IMR-90 (cell line): ENCODE measurements around the gene RSAD1. TPM values are rescaled to one million over a fixed set of nuclear protein-coding genes. Genes with fewer than 3 reads are reported as not detected.
A peak's percentile ranks its signal among the peaks of the same experiment; 100 is the strongest.

Source experiments
- ATAC-seq: fragments of 200-7000 bp; cut with Tn5 transposase; 2 replicates; pipeline ENCODE4 v1.9.1; 2020; ENCODE audit warnings: low read depth, mild to moderate bottlenecking, moderate library complexity
- BruUV-seq: library from RNA; stranded (reverse); fragments of 400-500 nt; replicated peaks from 2 replicates; lab custom pipeline; 2021; lab: Mats Ljungman, UMichigan
- CTCF ChIA-PET: fragments of 300-600 bp; formaldehyde crosslinking; extraction: SDS; loops from one replicate; lab custom pipeline; 2021; ENCODE audit warnings: antibody characterized with exemption; lab: Yijun Ruan, JAX
- POLR2A ChIA-PET: fragments of 300-600 bp; sonication (Branson Sonifier 250); formaldehyde crosslinking; loops from one replicate; lab custom pipeline; 2022; ENCODE audit warnings: antibody characterized with exemption; ENCODE audit not compliant: unreplicated experiment; lab: Charles Lee
- DNase-seq: peaks from one replicate; pipeline ENCODE4 v3.0.0; 2013
- H2AFZ ChIP-seq: replicated peaks from 2 replicates; pipeline ENCODE3; 2013; ENCODE audit warnings: low read length, mild to moderate bottlenecking; ENCODE audit not compliant: poor library complexity
- H2AK5ac ChIP-seq: 2 replicates; pipeline ENCODE4 v1.6.1; 2013; ENCODE audit warnings: low read depth, low read length, inconsistent platforms
- H2AK9ac ChIP-seq: replicated peaks from 2 replicates; pipeline ENCODE3; 2013; ENCODE audit warnings: mild to moderate bottlenecking, low read depth, low read length, moderate library complexity; ENCODE audit not compliant: poor library complexity
- H2BK120ac ChIP-seq: 2 replicates; pipeline ENCODE4 v1.6.1; 2013; ENCODE audit warnings: low read depth, low read length, inconsistent platforms
- H2BK15ac ChIP-seq: 3 replicates; pipeline ENCODE4 v1.6.1; 2013; ENCODE audit warnings: low read depth, low read length, inconsistent platforms
- H2BK20ac ChIP-seq: 2 replicates; pipeline ENCODE4 v1.6.1; 2013; ENCODE audit warnings: low read depth, mild to moderate bottlenecking, inconsistent platforms, low read length, moderate library complexity
- H2BK5ac ChIP-seq: 2 replicates; pipeline ENCODE4 v1.6.1; 2013; ENCODE audit warnings: mild to moderate bottlenecking, low read depth, low read length, inconsistent platforms; ENCODE audit not compliant: poor library complexity, severe bottlenecking
- H3K14ac ChIP-seq: replicated peaks from 2 replicates; pipeline ENCODE4 v1.6.1; 2013; ENCODE audit warnings: low read depth, low read length, inconsistent platforms
- H3K18ac ChIP-seq: 2 replicates; pipeline ENCODE4 v1.6.1; 2013; ENCODE audit warnings: low read depth, low read length, control low read depth
- H3K23ac ChIP-seq: 2 replicates; pipeline ENCODE4 v1.6.1; 2013; ENCODE audit warnings: low read depth, low read length, inconsistent platforms
- H3K27ac ChIP-seq: 2 replicates; pipeline ENCODE4 v1.5.1; 2013; ENCODE audit warnings: mild to moderate bottlenecking, control low read depth, low read length; ENCODE audit not compliant: insufficient read depth
- H3K27me3 ChIP-seq: 2 replicates; pipeline ENCODE4 v1.6.1; 2013; ENCODE audit warnings: low read length; ENCODE audit not compliant: control insufficient read depth, insufficient read depth
- H3K36me3 ChIP-seq: 2 replicates; pipeline ENCODE4 v1.6.1; 2013; ENCODE audit warnings: low read length, mixed read lengths; ENCODE audit not compliant: control insufficient read depth, insufficient read depth
- H3K4ac ChIP-seq: 2 replicates; pipeline ENCODE4 v1.6.1; 2013; ENCODE audit warnings: low read depth, low read length, inconsistent platforms
- H3K4me1 ChIP-seq: 2 replicates; pipeline ENCODE4 v1.6.1; 2013; ENCODE audit warnings: low read length, mixed read lengths; ENCODE audit not compliant: control insufficient read depth, insufficient read depth
- H3K4me2 ChIP-seq: 2 replicates; pipeline ENCODE4 v1.6.1; 2013; ENCODE audit warnings: low read depth, mild to moderate bottlenecking, control low read depth, low read length, moderate library complexity
- H3K4me3 ChIP-seq: 2 replicates; pipeline ENCODE4 v1.5.1; 2013; ENCODE audit warnings: low read depth, mild to moderate bottlenecking, control low read depth, low read length, moderate library complexity; ENCODE audit not compliant: insufficient read depth
- H3K56ac ChIP-seq: 2 replicates; pipeline ENCODE4 v1.6.1; 2013; ENCODE audit warnings: low read length, inconsistent platforms; ENCODE audit not compliant: insufficient read depth; ENCODE audit errors: extremely low read depth
- H3K79me1 ChIP-seq, 2 experiments: 2 replicates each; pipeline ENCODE4 v1.6.1; 2013; ENCODE audit warnings: low read length in 2 of 2, inconsistent platforms in 1 of 2, low read depth in 1 of 2
- H3K9ac ChIP-seq: 2 replicates; pipeline ENCODE4 v1.6.1; 2013; ENCODE audit warnings: low read depth, low read length, control low read depth
- H3K9me1 ChIP-seq: 2 replicates; pipeline ENCODE4 v1.6.1; 2013; ENCODE audit warnings: low read length, inconsistent platforms; ENCODE audit not compliant: insufficient read depth
- H3K9me3 ChIP-seq: 2 replicates; pipeline ENCODE4 v1.6.1; 2013; ENCODE audit warnings: low read length; ENCODE audit not compliant: control insufficient read depth, insufficient read depth
- H4K20me1 ChIP-seq: 2 replicates; pipeline ENCODE4 v1.6.1; 2013; ENCODE audit warnings: low read length, inconsistent platforms; ENCODE audit not compliant: insufficient read depth
- H4K5ac ChIP-seq: 2 replicates; pipeline ENCODE4 v1.6.1; 2013; ENCODE audit warnings: mild to moderate bottlenecking, low read depth, low read length, control low read depth
- H4K8ac ChIP-seq, 2 experiments: 2 replicates each; pipeline ENCODE4 v1.6.1; 2013; ENCODE audit warnings: low read depth in 2 of 2, low read length in 2 of 2, control low read depth in 1 of 2, inconsistent platforms in 1 of 2
- H4K91ac ChIP-seq: 2 replicates; pipeline ENCODE4 v1.6.1; 2013; ENCODE audit warnings: low read depth, low read length, inconsistent platforms; ENCODE audit not compliant: insufficient read depth
- BHLHE40 ChIP-seq: fragments of 150-350 bp; IDR thresholded peaks from 2 replicates; pipeline ENCODE4 v1.6.1; 2016; ENCODE audit warnings: mild to moderate bottlenecking, low read depth, low read length
- CEBPB ChIP-seq: IDR thresholded peaks from 2 replicates; pipeline ENCODE4 v1.6.1; 2012; ENCODE audit warnings: low read depth, low read length, improper control_type of control experiment
- CHD1 ChIP-seq: IDR thresholded peaks from 2 replicates; pipeline ENCODE4 v1.6.1; 2012; ENCODE audit warnings: low read depth, low read length, improper control_type of control experiment
- MAFK ChIP-seq: IDR thresholded peaks from 2 replicates; pipeline ENCODE4 v1.6.1; 2012; ENCODE audit warnings: low read depth, low read length, improper control_type of control experiment
- MAZ ChIP-seq: IDR thresholded peaks from 2 replicates; pipeline ENCODE4 v1.6.1; 2012; ENCODE audit warnings: low read depth, mild to moderate bottlenecking, low read length, improper control_type of control experiment, moderate library complexity, borderline replicate concordance
- MXI1 ChIP-seq: IDR thresholded peaks from 2 replicates; pipeline ENCODE4 v1.6.1; 2012; ENCODE audit warnings: low read depth, mild to moderate bottlenecking, low read length, moderate library complexity, borderline replicate concordance
- NFE2L2 ChIP-seq: fragments of 150-350 bp; IDR thresholded peaks from 2 replicates; pipeline ENCODE4 v1.6.1; 2016; ENCODE audit warnings: low read depth, mild to moderate bottlenecking, low read length
- POLR2A ChIP-seq: IDR thresholded peaks from 2 replicates; pipeline ENCODE4 v1.6.1; 2012; ENCODE audit warnings: mild to moderate bottlenecking, low read depth, low read length
- RAD21 ChIP-seq: IDR thresholded peaks from 2 replicates; pipeline ENCODE4 v1.6.1; 2012; ENCODE audit warnings: low read length, improper control_type of control experiment
- RCOR1 ChIP-seq: IDR thresholded peaks from 2 replicates; pipeline ENCODE4 v1.6.1; 2012; ENCODE audit warnings: mild to moderate bottlenecking, low read length, improper control_type of control experiment; ENCODE audit not compliant: insufficient replicate concordance
- RFX5 ChIP-seq: IDR thresholded peaks from 2 replicates; pipeline ENCODE4 v1.8.0; 2012; ENCODE audit warnings: low read depth, mild to moderate bottlenecking, low read length, moderate library complexity
- SMC3 ChIP-seq: fragments of 150-350 bp; IDR thresholded peaks from 2 replicates; pipeline ENCODE4 v1.6.1; 2016; ENCODE audit warnings: low read depth, mild to moderate bottlenecking, antibody characterized with exemption, low read length, moderate library complexity
- WGBS, 2 experiments: methylation state at CpG; one replicate each; pipeline versions ENCODE4 v1.1.5 to v1.1.7; 2013; ENCODE audit warnings: missing lambda C conversion rate in 2 of 2; ENCODE audit not compliant: insufficient read length in 1 of 2; ENCODE audit errors: extremely low coverage in 2 of 2; 5-methylcytosine and 5-hydroxymethylcytosine counted together
- dilution Hi-C: fragments of 300-500 bp; cut with HindIII; formaldehyde crosslinking; loops from one replicate; pipeline ENCODE4 v1.14.3; 2018; ENCODE audit warnings: low sequenced_read_pairs; ENCODE audit not compliant: unreplicated experiment
- in situ Hi-C: fragments of 300-500 bp; cut with MboI; formaldehyde crosslinking; loops from 3 replicates; pipeline ENCODE4 v1.14.3; 2019; ENCODE audit warnings: low sequenced_read_pairs, inconsistent platforms, mixed read lengths
- intact Hi-C: fragments of 100-400 bp; cut with micrococcal nuclease; formaldehyde crosslinking; loops from 2 replicates; pipeline ENCODE4 v1.10.0; 2022
- polyA plus RNA-seq, 3 experiments: library from polyadenylated mRNA; depleted of rRNA; stranded (reverse); fragments of >200 nt; gene quantifications; 2 replicates each; pipeline ENCODE4 v1.2.3, GENCODE V29; 2012; ENCODE audit warnings: low replicate concordance in 1 of 3
- total RNA-seq: library from RNA; depleted of rRNA; stranded (reverse); fragments of >200 nt; gene quantifications from 2 replicates; pipeline ENCODE4 v1.2.3, GENCODE V29; 2012
- TF ChIP-seq, protein P1 (sequence below): conservative IDR thresholded peaks from 2 replicates; pipeline ENCODE4 v1.5.1; 2012; ENCODE audit warnings: mild to moderate bottlenecking, low read depth, low read length, improper control_type of control experiment
- TF ChIP-seq, protein P2 (sequence below): fragments of 150-350 bp; IDR thresholded peaks from 2 replicates; pipeline ENCODE4 v1.6.1; 2017; ENCODE audit warnings: mild to moderate bottlenecking, antibody characterized with exemption, low read length, low read depth

RSAD1 gene
- total and polyA plus RNA-seq, 2 of the 4 experiments (the other 2 are of a cell fraction) = 10.8 to 19.2 TPM

DNA sequence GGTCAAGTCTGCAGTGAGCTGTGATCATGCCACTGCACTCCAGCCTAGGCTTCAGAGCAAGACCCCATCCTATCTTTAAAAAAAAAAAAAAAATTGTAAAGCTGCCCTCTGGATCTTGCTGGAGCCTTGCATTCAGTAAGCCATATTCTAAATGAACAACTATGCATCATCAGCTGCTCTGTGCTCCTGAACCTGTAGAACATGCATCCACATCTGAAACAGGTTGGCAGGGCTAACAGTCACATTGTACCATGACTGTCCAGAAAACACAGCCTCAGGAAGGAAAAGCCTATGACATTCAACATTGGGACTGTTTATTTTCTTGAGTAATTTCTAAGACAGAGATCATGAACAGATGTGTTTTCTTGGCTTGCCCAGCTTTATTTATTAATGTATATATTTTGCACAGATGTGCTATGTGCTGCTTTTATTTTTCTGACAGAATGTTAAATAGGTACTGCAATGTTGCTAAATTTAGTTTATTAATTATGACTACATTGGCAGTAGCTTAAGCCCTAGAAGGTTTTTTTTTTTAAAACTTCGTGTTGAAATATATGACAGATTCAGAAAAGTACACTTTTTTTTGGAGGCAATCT lies 32.8 kb upstream of the RSAD1 start:
- Histone ChIP-seq H3K4ac (no peak overlapping the region), H3K9me1 (0 out of 2 replicates have a peak, but pooled peaks cover 3% of the 10 kb centered on the region), H3K36me3 (0 out of 2 replicates have a peak, but pooled peaks cover 1% of the 10 kb centered on the region), H2AK9ac (no peak overlapping the region), H4K5ac (no peak overlapping the region), H4K91ac (no peak overlapping the region), H3K18ac (no peak overlapping the region), H2BK20ac (no peak overlapping the region), H3K56ac (no peak overlapping the region), H2AFZ (no peak overlapping the region), H3K4me1 (peaks cover 4% of the 10 kb centered on the region; the same call in 1 of the 2 replicates), H3K9ac (no peak overlapping the region), H4K8ac (no peak overlapping the region), H3K4me3 (no peak overlapping the region), H4K20me1 (peaks cover 11% of the 10 kb centered on the region; the same call in 1 of the 2 replicates), H2BK15ac (no peak overlapping the region), H3K27me3 (no peaks in the 10 kb centered on the region), H3K27ac (no peak overlapping the region), H3K14ac (no peak overlapping the region), H2BK5ac (no peak overlapping the region), H2BK120ac (no peak overlapping the region), H3K23ac (no peak overlapping the region), H3K79me1 (peaks cover 0 to 12% of the 10 kb centered on the region in 2 experiments; a peak in 2 of 4 replicates), H3K4me2 (no peak overlapping the region), H2AK5ac (no peak overlapping the region), H3K9me3 (no peaks in the 10 kb centered on the region)
- ChIA-PET CTCF (interaction anchor here (0.6 kb wide), 1 partner anchor 13 kb away, joined by 4 read pairs; no protein-coding TSS in a partner anchor), POLR2A (no interaction called here)
- DNase-seq (no peak), ATAC-seq (0 out of 2 replicates have a peak, but pooled peaks have one; percentile 35)
- in situ Hi-C loops = no loop called here
- TF ChIP-seq, protein P1, sequence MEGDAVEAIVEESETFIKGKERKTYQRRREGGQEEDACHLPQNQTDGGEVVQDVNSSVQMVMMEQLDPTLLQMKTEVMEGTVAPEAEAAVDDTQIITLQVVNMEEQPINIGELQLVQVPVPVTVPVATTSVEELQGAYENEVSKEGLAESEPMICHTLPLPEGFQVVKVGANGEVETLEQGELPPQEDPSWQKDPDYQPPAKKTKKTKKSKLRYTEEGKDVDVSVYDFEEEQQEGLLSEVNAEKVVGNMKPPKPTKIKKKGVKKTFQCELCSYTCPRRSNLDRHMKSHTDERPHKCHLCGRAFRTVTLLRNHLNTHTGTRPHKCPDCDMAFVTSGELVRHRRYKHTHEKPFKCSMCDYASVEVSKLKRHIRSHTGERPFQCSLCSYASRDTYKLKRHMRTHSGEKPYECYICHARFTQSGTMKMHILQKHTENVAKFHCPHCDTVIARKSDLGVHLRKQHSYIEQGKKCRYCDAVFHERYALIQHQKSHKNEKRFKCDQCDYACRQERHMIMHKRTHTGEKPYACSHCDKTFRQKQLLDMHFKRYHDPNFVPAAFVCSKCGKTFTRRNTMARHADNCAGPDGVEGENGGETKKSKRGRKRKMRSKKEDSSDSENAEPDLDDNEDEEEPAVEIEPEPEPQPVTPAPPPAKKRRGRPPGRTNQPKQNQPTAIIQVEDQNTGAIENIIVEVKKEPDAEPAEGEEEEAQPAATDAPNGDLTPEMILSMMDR = no peak
- TF ChIP-seq RCOR1 (no peak), SMC3 (no peak), RFX5 (no peak), BHLHE40 (no peak), MAFK (no peak), POLR2A (no peak), MXI1 (no peak), RAD21 (no peak), CHD1 (no peak), CEBPB (no peak), NFE2L2 (no peak), MAZ (no peak)
- TF ChIP-seq, protein P2, sequence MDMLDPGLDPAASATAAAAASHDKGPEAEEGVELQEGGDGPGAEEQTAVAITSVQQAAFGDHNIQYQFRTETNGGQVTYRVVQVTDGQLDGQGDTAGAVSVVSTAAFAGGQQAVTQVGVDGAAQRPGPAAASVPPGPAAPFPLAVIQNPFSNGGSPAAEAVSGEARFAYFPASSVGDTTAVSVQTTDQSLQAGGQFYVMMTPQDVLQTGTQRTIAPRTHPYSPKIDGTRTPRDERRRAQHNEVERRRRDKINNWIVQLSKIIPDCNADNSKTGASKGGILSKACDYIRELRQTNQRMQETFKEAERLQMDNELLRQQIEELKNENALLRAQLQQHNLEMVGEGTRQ = no peak
- no TSS peak for BruUV-seq
- dilution Hi-C loops = no loop called here
- no CpG with 5 or more reads among the region's 1 CpG for WGBS, 2 experiments
- intact Hi-C loops = no loop called here
